NCI-H1092 treated with DMSO at 0.1 percent for 48 hours (cell line): ENCODE measurements around the gene UCKL1.
"Not testable (repeated sequence)": the region's sequence is repeated elsewhere in the genome, so short reads cannot be mapped to it uniquely, and the experiment has no call there.

Experiments used
- DNase-seq: peaks from one replicate; lab custom pipeline; 2025; lab: John Stamatoyannopoulos, UW

UCKL1 gene

DNA sequence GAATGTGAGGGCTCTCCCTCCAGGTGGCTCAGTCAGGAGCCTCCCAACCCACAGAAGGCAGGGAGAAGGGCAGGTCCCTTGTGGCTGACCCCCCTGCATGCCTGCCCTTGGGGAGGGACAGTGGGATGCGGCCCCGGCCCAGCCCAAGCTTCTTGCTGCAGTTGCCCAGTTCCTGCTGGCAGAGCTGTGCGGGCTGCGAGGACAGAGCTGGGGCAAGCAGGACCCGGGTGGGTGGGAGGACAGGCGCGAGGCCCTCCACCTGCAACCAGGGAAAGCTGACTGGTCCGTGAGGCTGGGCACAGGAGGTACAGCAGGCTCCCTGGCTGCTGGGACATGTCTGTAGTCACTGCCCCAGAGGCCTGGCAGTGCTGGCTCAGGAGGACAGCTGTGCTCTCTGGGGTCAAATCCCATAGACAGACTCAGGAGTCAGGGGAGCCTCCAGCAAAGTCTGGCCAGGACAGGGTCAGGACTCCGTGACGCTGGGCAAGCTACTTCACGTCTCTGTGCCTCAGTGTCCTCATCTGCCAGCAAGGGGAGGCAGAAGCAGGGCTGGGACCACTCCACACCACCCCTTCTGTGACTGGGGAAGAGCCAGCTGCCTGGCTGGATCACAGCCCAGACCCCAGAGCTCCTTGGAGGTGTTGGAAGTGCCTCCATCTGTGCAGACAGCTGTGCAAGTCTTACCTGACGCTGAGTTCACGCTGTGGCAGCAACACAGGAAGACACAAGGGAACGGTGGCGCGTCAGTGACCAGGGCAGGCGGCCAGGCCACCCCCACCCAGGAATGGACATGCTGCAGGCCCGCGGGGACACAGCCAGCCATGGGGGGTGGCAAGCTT is 13.0 kb downstream of the UCKL1 start:
- DNase-seq: no peak

DNA sequence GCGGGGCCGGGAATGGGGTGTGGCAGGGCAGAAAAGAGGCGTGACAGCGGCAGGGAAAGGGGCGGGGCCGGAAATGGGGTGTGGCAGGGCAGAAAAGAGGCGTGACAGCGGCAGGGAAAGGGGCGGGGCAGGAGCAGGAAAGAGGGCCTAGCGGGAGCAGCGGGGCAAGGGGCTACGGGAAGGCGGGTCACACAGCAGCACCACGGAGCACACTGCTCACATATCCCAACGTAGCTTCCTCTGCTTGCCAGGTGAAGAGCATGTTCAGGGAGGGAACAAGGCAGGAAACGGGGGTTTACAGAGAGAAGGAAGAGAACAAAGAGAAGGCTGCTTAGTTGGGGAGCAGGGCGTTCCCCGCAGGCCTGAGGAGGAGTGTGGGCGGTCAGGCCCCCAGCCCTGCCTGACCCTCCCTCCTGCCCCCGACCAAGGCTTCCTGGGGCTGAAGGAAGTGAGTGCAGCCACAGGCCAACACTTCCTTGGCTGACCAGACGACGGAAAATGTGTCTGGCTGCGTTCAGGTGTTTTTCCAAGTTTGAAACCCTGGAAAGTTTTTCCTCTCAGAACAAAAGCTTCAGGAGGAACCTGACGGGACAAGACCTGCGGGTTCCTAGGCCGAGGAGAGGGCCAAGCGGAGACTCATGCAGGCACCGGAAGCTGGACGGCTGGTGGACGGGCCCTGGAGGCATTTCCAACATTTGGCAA is 13.8 kb downstream of the UCKL1 start:
- DNase-seq: no peak

DNA sequence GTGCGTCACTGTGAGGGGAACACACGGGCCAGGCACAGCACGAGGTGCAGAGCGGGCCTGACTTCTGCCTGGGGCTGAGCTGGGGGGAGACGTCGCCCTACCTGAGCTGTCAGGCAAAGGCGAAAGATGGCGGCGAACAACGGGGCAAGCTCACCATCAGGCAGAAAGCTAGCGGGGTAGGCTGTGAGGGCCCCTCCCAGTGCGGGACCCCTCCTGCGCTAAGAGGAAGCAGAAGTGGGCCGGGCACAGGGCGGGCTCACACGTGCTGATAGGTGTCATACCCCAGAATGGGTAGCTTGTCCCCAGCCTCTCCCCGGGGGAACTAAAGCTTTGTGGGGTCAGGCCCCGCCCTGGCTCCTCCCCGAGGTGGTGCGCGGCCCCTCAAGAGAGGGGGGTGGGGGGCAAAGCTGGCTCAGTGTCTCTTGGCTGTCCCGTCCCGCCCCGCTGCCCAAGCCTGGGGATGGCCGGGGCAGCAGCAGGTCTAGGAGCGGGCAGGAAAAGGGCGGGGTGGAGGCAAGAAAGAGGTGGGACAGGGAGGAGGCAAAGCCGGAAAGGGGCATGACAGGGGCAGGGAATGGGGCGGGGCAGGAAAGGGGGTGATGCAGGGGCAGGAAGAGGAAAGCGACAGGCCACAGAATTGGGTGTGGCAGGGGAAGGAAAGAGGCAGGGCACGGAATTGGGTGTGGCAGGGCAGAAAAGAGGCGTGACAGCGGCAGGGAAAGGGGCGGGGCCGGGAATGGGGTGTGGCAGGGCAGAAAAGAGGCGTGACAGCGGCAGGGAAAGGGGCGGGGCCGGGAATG is 14.7 kb downstream of the UCKL1 start:
- DNase-seq: no peak

DNA sequence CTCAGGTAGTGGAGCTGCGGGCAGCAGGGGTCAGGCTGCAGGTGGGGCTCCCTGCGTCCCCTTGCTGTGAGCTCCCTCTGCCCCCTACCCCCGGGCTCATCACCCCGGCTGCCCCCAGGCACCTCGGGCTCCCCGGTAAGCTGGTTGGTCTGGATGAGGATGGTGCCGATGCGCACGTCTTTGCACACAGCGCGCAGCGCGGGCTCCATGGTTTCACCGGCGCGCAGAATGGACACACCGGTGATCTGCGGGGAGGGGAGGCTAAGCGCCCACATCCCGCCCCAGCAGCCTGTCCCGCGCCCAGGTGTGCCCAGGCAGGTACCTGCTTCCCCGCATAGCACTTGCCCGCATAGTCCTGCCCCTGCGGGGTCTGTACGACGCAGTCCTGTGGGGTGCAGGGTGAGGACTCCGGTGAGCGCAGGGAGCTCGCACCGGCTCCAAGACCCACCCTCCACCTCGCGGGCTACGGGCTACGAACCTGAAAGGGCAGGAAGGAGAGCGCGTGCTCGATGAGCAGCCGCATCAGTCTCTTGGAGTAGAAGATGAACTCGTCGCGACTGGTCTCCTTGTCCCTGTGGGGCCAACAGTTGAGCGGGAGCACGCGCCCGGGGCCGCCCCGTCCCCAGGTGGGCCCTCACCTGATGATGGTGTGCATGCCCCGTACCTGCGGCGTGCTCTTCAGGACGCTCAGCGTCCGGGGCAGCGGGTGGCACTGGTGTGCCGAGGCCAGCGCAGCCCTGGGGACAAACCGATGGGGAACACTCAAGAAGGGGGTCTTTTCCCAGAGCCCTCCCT is 15.5 kb downstream of the UCKL1 start:
- DNase-seq: no peak

DNA sequence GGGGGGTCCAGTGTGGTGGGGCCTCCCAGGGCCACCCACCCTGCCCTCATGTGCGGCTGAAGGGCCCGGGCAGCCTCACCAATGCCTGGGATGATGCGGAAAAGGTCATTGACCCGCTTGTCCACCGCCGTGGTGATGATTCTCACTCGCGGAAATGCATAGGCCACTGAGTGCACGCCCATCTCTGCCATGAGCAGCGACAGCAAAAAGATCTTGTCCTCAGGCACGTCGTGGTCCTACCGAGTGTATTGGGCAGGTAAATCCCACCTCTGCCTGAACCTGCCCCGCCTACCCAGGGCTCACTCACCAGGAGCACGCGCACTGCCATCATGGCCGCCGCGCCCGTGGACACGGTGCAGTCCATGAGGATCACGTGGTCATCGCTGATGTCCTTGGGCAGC is 16.1 kb downstream of the UCKL1 start:
- DNase-seq: no peak

DNA sequence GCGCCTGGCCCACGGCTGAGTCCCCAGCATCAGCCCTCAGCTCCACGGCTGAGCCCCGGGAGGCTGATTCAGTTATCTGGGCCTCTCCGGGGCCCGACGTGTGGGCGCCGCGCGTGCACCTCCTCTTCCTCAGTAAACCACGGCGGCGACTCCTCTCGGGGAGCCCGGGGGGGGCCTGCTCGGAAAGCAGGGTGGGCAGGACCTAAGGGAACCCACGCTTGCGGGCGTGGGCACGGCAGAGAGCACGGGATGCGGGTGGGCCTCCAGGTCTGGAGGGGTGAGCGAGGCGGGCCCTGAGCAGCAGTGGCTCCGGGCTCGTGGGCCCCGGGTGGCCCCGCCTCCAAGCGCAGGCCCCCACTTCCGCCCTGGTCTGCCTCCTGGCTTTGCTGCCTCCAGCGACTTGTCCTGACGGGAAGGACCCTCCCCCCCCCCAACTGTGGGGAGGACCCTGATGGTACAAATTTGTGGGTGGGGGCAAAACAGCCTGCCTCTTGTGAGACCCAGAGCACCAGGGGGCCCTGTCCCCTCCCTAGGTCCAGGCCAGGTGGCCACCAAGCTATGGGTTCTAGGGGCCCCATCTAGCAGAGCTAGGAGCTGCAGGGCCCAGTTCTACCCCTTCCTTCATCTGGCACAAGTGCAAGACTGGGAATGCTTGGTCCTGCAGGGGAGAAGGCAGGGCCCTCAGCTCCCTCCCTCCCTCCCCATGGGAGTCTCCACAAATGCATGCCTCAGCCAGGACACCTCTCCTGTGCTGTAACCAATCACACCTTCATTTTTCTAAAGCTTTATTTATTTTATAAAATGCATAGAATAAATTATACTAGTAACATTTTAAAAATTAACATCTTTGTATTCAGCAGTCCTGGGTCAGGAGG is 16.9 kb downstream of the UCKL1 start:
- no peak for DNase-seq

DNA sequence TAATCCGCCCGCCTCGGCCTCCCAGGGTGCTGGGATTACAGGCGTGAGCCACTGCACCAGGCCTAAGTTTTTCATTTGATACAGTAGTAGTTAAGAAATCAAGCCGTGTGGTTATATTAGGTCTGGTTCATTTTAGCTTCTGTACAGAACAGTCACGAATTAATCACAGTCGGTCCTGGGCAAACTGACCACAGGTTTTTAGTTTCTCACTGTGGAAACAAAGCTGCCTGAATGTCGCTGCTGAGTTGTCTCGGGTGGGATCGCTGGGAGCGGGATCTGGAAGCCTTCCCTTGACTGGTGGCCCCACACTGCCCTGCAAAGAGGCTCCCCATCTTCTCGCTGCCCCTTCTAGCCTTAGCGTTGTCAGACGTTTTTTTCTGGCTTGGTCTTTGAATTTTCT is 18.6 kb downstream of the UCKL1 start:
- no peak for DNase-seq

DNA sequence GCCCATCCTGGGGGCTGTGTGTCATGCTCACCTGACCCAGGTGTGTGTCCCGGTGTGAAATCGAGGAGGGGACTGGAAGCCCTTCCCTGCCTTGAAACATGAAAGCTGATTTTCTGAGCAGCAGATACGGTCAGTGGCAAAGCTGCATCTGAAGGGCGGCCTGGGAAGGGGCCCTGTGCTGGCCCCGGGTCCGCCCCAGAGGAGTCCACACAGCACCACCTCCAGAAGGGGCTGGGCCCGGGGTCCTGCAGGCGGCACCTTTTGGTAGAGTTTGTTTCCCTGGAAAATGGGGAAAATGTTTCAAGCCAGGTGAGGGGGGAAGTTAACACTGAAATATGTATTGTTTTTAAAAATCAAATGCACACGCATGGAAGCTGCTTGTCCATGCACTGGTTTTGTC is 20.8 kb downstream of the UCKL1 start:
- no peak for DNase-seq

DNA sequence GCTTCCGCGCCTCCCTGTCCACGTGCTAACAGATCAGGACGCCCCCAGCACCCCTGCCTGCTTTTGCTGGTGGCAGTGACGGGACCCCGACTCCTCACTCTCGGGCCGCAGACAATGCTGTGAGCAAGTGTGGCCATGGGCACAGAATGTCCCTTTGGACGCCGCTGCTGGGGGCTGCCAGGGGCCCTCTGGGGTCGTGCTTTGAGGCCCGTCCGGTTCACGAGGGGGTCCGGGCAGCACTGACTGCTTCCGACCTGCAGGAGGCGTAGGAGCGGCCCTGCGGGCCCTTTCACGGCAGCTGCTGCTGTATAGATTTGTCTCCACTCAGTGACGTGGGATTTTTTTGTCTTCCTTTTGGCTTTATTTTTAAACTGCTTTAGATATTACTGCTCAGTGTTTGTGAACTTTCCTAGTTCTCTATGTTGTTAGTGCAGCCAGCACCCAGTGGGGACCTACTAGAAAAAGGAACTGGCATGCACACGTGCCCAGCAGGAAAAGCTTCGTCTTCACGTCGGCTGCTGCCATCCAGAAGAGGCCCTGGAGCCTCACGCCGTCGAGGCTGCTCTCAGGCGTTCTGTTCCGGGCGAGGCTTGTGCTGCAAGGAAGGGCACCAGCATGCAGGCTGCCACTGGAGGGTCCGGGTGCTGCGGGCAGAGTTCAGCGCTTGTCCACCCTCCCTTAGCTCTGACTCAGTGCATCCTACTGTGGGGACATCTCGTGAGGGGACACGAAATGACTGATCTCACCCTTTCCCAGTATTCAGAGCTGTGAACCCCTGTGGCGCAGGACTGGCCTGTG is 21.7 kb downstream of the UCKL1 start:
- DNase-seq: no peak

DNA sequence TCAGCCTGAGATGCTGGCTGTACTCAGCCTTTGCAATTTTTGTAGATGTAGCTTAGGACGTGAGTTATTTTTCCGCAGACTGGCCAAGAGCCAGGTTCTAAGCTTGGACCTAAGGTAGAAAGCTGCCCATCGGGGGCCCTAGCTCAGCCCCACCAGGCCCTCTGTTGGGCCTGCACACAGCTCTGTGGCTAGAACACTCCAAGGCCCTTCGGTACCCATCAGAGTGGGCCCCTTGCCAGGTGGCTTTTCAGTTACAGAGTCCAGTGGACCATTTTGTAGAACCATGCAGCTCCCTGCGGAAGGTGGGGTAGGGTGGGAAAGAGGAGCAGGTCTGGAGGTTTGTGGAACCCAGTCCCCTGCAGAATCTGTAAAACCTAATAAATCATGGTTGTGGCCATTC is 22.6 kb downstream of the UCKL1 start:
- no peak for DNase-seq

DNA sequence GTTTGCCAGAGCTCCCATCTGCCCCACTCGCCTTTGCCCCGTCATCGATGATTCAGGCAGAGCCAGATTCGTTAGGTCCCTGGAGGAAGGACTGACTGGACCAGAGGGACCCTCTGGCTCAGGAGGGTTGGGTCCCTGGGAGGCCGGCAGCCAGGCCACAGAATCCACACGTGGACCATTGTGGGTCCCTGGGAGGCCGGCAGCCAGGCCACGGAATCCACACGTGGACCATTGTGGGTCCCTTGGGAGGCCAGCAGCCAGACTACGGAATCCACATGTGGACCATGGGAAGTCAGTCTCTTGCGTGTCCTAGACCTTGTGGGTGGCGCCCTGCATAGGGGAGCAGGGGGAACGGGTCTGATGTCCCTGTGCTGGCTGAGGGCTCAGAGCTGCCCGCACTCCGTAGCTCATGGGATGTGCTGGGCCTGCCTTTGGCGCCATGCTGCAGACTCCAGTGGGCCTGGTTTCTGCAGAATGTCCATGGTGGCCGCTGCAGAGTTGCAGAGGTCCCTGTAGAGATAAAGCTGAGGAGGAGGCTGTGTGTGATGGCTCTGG is 23.5 kb downstream of the UCKL1 start:
- no peak for DNase-seq

DNA sequence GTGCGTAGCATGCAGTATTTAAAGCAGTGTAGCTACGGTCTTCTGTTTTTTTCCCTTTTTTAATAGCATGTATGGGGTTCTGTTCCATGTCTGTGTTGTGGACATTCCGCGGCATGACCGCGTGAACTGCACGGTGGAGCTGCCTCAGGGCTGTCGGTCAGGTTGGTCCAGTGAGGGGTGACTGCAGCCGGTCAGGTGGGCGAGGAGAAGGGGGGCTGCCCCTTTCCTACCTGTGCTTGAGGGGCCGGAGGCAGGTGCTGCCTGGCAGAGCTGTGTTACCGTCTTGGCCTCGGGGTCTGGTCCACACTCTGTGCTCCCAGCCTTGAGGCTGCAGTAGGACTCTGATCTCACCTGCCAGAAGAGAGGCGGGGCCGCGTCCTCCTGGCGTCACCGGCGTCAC is 24.5 kb downstream of the UCKL1 start:
- no peak for DNase-seq

DNA sequence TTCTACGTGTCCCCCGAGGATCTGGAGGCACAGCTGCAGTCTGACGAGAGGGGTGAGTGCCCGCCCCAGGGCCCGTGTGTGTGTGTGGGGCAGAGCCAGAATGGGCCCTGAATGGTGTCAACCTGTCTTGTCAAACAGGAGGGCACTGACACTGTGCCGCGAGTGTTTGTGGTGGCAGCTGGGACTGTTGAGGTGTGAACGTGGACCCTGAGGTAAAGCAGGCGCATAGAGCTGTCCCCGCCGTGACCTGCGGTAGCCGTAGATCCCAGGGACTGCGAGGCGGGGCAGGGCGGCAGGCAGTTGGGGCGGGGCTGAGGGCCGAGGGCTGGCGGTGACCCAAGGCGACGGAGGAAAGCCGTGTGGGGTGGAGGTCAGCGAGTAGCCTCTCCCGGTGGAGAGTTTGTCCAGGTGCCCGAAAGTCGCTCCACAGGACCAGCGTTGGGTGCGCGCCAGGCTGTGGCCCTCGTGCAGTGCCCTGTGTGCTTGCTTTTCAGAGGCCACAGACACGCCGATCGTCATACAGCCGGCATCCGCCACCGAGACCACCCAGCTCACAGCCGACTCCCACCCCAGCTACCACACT is 25.2 kb downstream of the UCKL1 start:
- DNase-seq: no peak

DNA sequence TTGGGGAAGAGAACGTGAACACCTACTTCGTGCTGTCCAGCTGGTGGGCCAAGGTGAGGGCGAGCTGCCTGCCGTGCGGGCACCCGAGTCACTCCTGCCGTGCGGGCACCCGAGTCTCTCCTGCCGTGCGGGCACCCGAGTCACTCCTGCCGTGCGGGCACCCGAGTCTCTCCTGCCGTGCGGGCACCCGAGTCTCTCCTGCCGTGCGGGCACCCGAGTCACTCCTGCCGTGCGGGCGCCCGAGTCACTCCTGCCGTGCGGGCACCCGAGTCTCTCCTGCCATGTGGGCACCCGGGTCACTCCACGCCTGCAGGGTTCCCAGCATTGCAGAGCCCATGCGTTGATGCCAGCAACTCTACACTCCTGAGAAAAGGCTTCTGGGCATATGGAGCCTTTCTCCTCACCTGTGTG is 26.7 kb downstream of the UCKL1 start:
- not testable (repeated sequence) for DNase-seq

DNA sequence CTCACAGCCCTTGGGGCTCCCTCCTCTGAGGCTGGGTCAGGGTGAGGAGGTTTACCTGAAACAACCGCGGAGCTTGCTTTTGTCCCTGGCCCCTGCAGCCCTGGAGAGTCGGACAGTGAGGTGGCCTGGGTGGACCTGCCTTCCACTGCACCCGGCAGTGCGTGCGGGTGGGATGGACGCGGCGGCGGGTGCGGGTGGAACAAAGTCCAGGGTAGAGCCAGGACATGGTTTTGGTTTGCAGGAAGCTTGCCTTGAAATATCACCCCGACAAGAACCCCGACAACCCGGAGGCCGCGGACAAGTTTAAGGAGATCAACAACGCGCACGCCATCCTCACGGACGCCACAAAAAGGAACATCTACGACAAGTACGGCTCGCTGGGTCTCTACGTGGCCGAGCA is 27.1 kb downstream of the UCKL1 start:
- no peak for DNase-seq

DNA sequence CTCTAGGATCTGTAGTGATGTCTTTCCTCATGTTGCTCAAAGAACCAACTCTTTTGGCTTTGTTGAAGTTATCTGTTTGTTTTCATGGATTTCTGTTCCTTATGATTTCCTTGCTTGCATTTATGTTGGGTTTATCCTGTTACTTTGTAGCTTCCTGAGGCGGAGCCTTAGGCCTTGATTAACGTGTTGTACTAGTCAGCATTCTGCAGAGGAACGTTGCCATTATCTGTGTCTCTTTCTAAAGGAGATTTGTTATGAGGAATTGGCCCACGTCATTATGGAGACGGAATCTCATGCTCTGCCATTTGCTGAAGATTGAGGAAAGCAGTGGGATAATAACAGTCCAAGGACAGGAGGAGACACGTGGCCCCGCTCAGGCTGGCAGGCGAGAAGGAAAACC is 29.9 kb downstream of the UCKL1 start:
- no peak for DNase-seq

DNA sequence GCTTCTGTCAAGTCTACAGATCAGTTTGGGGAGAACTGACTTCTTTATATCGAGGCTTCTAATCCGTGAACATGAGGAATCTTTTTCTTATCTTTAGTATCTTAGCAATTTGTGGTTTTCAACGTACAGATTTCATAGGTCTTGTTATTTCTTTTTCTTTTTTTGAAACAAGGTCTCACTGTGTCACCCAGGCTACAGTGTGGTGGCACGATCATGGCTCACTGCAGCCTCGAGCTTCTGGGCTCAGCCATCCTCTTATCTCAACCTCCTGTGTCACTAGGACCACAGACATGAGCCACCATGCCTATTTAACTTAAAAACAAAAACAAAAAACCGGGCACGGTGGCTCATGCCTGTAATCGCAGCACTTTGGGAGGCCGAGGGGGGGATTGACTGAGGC is 32.0 kb downstream of the UCKL1 start:
- DNase-seq: no peak

DNA sequence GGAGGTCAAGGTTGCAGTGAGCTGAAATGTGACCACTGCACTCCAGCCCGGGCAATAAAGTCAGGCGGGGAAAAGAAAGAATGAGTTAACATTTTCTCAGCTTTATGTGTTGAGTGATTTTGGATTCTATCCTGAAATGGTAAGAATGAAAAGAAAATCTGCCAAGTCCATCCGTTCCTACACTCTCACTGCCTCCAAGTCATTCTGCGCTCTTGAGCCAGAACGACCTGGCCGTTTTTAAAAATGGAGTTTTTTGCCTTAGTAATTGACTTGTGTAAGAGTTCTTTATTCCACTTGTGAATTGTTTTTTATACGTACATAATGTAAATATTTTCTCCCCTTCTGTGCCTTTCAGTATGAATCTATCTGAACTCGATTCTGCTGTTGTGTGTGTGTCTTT is 32.6 kb downstream of the UCKL1 start:
- no peak for DNase-seq

DNA sequence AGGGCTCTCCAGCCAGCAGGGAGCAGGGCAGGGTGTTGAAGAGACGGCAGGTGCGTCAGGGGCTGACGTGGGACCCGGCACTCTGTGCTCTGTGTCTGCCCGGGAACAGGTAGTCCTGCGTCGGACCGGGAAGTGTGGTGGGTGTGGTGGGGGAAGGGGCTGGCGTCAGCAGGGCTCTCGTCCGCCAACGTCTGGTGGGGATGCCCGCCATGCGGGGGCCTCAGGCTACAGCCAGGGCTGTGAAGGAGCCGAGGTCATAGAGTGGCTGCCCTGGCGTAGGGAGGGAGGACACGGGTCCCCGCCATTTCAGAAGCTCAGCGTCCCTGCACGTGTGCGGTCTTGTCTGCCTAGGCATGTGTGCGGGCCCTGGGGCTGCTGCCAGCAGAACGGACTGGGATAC is 36.0 kb downstream of the UCKL1 start:
- no peak for DNase-seq

DNA sequence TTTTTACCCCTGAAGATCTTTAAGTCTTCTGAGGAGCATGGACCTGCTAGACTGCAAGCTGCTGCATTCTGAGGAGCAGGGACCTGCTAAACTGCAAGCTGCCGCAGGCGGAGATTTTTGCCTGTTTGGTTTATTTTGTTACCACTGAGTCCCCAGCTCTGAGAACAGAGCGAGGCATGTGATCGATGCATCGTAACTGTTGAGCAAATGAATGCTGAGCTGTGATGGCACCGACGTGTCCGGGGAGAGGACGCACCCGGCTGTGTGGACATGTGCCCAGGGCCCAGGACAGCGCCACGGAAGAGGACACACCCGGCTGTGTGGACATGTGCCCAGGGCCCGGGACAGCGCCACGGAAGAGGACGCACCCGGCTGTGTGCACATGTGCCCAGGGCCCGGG is 37.1 kb downstream of the UCKL1 start:
- no peak for DNase-seq
